Body of pancreas (tissue), 4 donors: Measurements from ENCODE around the gene INAFM1.

Source experiments
- POLR2A ChIP-seq, 3 donors: fragments of 450-650 bp; IDR thresholded peaks; one replicate each; pipeline ENCODE4 v1.6.1; 2016; ENCODE audit warnings: antibody characterized with exemption in 3 of 3, mild to moderate bottlenecking in 2 of 3
- TF ChIP-seq, protein P1 (sequence below), 7 experiments: fragments of 450-650 bp in 4 of 7; fragments of 200-600 bp in 3 of 7; sonication (generic) in 3 of 7; IDR thresholded peaks; one replicate each; pipeline ENCODE4 v1.5.1; 2016 to 2019; ENCODE audit warnings: antibody characterized with exemption in 7 of 7

DNA sequence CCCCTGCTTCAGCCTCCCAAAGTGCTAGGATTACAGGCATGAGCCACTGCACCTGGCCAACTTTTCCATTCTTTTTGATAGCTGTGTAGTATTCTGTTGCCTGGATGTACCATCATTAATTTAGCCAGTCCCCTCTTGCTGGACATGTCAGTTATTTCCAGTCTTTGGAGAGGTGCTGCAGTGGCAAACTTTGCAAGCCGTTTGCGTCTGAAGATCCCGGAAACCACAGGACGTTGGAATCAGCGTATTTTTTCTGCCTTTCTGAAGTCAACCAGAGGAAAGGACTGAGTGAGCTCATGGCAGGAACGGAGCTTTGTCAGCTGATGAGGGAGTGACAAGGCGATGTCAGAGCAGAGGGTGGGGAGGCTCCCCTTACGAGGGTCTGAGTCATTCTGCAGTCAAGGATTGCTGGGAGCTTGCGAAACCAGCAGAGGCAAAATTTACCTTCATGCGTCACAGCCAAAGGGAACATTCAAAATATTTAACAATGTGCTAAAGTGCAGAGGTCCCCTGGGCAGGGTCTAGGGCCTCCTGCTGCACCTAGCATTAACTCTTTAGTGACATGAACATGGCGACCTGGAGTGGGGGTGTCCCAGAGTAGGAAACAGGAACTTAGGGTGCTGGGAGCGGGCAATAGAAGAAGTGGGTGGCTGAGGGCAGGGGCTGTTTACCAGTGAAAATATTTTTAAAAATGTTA lies 40.6 kb downstream of the INAFM1 start:
- TF ChIP-seq, protein P1, sequence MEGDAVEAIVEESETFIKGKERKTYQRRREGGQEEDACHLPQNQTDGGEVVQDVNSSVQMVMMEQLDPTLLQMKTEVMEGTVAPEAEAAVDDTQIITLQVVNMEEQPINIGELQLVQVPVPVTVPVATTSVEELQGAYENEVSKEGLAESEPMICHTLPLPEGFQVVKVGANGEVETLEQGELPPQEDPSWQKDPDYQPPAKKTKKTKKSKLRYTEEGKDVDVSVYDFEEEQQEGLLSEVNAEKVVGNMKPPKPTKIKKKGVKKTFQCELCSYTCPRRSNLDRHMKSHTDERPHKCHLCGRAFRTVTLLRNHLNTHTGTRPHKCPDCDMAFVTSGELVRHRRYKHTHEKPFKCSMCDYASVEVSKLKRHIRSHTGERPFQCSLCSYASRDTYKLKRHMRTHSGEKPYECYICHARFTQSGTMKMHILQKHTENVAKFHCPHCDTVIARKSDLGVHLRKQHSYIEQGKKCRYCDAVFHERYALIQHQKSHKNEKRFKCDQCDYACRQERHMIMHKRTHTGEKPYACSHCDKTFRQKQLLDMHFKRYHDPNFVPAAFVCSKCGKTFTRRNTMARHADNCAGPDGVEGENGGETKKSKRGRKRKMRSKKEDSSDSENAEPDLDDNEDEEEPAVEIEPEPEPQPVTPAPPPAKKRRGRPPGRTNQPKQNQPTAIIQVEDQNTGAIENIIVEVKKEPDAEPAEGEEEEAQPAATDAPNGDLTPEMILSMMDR (IDR thresholded peaks at IDR 0.05), result no peak
- TF ChIP-seq POLR2A (IDR thresholded peaks at IDR 0.05), result no peak
